ENCODE results near the gene SLC35A2.
"Not testable (repeated sequence)": the region's sequence is repeated elsewhere in the genome, so short reads cannot be mapped to it uniquely, and the experiment has no call there.

Gene SLC35A2

DNA sequence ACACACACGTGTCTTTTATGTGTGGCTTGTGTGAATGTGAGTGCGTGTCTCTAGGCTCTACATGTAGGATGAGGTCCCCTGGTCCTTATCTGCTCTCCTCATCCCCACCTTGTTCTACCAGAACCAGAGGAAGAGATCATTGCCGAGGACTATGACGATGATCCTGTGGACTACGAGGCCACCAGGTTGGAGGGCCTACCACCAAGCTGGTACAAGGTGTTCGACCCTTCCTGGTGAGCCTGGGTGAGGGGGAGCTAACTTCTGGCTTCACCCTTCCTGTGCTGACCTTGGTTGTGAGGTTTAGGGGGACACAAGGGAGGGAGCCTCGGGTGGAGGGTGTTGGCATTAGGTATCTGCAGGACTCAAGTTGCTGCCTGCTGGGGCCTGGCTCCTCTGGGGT lies 10.4 kb downstream of the SLC35A2 start:
- FAIRE-seq = no peak

DNA sequence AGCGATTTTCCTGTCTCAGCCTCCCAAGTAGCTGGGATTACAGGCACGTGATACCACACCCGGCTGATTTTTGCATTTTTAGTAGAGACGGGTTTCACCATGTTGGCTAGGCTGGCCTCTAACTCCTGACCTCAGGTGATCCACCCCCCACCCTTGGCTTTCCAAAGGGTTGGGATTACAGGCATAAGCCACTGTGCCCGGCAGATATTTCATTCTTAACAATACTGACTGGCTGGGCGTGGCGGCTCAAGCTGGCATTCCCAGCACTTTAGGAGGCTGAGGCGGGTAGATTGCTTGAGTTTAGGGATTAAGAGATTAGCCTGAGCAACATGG lies 12.4 kb downstream of the SLC35A2 start:
- FAIRE-seq = no peak

DNA sequence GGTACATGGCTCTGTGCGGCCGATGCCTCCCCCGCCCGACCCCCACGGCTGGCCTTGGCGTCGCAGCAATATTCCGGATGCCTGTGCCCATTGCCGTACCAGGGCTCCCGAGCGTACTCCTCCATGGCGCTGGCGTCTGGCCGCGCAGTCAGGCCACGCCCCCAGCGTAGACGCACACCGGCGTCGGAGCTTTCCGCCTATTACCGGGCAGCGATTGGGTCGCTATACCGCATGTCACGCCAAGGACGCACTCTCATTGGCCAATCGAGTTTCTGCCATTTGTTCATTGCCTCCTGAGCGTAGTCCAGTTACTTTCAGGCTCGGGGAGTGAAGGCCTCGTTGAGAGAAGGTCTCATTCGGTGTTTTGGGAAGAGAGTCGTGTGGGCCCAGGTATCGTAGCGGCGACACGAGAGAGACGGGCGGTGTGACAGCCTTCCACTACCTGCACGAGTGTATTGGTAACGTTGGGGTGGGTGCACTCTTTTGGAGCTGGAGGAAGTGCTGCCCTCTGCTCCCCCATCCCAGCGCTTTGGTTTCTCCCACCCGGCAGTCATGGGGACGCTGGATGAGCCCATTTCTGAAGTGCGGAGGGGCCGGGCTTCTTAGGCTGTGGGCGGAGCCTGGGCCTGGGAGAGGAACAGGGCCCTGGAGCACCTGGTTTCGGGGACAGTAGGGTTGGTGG lies 13.7 kb downstream of the SLC35A2 start, which contains the start of the genes PQBP1 and TIMM17B:
Gene PQBP1 (plus strand): TSS at position 306 of the 682 bp plus-strand sequence. CDS start 580 bp downstream, outside the sequence.
Gene TIMM17B (minus strand): TSS at position 144 of the 682 bp plus-strand sequence. CDS start 19 bp downstream, at position 125.
- peak; percentile 79 for FAIRE-seq

DNA sequence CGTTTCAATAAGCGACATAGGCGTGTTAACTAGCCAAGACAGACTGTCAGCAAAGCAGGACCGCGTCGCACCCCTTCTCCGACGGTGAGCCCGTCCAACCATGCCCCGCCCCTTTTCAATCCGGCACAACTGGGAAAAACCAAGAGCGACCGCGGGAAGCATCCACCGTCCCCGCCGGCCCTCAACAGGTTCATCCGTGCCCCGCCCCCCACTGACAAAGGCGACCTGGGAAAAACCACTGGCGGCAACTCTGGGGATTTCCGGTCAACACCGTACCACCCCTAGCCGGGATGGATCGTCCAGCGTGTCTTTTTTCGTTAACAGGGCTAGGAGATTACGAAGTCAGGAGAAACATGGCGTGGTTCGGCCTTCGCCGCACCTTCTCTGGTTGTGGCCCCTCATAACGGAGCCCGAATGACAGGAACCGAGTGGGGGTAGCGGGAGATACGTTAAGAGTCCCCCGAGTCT lies 14.3 kb downstream of the SLC35A2 start:
- no peak for FAIRE-seq

DNA sequence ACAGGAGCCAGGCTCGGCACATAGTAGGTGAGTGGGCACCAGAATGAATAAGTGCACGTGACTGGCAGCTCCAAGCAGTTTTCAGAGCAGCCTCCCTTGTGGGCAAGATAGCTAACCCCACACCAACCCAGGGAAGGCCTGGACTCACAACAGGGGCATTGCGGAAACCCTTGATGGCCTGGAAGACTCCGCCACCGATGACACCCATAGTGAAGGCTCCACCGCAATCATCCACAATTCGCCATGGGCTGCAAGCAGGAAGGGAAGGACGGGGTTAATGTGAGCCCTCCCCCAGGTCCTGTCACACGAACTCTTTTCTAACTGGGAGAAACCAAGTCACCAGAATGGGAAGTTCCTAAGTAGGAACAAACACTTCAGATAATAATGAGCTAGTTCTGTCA lies 14.8 kb downstream of the SLC35A2 start:
- no peak for FAIRE-seq

DNA sequence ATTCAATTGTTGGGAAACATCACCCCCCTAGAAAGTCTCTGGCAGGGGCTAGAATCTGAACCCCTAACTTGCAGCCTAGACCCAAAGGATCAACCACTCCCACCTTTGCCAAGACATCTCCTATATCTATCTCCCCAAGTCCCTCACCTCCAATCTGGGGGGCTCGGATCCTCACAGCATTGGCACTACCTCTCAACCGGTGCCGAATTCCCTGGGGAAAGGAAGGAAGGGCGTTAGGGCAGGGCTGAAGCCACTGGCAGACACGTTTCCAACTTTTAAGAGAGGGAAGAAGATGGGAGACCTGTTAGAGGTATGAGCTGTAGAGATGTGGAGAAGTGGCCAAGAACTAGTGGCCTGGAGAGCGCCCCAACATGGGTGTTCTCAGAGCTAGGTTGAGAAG lies 16.6 kb downstream of the SLC35A2 start:
- no peak for FAIRE-seq

DNA sequence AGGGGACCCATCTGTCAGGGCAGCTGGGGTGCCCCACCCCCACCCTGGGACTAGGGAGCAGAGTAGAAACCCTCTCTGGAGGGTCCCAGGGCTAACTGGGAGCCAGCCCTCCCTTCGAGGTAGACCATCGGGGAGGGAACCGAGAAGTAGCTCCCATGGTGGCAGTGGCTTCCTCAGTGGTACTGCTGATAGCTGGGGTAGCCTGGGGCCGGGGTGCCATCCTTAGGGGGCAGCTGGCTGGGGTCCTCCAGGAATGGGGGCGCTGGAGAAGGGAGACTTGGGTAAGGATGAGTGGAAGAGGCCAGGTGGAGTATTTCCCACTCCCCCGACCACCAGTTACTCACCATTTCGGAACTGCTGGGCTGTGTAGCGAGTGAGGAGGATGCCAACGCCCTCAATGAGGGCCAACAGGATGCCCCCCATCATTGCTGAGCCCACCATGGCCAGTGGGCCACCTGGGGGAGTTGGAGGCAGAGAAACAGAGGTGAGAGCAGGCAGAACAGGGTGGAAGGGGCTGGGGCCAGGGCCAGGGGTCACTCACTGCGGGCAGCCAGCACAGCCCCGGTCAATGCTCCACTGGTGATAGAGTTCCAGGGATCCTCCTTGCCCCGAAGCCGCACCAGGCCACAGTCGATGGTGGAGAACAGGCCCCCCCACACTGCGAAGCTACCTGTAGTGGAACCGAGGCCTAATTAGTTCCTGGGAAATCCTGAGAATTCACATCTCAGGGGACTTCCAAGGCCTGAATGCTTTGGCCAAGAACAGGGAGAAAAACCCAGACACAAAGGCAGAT lies 17.7 kb downstream of the SLC35A2 start:
- no peak for FAIRE-seq

DNA sequence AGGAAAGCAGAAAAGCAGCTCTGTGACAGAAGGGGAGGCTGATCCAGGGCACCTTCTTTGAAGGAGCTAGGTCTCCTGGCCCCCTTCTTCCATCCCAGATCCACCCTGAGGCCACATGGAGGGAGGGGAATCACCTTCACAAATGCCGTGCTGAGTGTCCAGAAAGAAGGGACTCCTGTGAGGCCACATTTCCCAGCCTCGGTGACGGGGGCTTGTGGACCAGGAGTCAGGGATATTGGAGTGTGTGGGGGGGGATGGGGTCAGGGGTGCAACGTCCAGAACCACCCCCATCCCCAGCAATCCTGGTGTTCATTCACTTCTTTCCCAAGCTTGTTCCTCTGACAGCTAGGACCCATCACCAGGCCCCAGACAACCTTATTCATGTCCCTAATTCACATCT lies 18.6 kb downstream of the SLC35A2 start:
- no peak for FAIRE-seq

DNA sequence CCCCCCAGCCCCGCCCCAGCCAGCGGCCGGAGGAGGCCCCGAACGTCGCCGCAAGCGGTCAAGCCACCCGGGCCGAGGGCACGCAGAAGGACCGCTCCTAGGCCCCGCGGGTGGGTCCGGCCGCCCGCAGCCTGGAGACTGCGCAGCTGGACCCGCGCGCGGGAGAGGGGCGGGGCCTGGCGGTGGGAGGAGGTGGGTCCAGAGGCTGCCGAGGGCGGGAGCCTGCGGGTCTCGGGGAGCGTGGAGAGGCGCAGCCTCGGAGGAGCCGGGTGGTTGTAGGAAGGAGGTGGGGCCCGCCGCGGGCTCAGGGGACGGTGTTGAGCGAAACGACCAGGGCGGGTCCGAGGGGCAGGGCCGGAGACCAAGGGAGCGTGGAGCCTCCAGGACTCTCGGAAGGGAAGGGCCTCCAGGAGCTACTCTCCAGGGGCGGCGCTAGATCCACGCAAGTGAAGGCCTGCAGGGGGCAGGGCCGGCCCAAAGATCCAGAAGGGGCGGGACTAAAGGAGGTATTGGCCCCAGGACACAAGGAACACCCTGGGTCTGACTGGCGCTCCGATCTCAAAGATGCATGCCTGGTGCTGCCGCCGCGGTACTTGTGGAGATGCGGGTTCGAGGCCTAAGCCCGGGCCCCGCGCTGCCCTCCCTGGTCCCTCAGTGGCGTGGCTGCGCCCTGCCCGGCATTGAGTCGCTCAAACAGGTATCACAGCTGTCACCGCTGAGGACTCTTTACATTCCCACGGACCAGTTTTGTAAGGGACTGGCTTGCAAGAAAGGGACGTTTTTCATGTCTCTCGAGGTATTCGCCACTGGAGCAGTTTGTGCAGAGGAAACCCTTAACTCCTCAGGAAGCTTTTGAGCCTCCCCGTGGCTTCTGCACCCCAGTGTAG lies 19.8 kb downstream of the SLC35A2 start:
- no peak for FAIRE-seq

DNA sequence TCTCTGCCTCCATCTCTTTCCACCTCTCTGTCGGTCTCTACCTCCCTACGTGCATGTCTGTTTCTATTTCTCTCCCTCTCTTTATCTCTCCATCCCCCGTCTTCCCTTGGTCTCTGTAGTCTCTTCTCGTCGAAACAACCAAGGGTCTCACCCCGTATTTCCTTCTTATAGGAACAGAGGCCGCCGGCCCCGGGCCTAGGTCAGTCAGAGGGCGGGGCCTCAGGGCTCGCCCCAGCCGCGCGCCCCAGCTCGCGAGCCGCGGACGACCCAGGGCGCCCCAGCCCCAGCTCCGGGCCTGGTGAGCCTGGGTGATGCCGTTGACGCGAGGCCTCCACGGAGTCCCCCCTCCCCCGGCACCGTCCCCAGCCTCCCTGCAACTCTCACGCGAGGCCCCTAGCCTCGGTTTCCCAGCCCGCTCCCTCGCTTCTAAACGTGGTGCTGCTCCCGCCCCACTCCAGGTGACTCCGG lies 20.5 kb downstream of the SLC35A2 start:
- FAIRE-seq = no peak

DNA sequence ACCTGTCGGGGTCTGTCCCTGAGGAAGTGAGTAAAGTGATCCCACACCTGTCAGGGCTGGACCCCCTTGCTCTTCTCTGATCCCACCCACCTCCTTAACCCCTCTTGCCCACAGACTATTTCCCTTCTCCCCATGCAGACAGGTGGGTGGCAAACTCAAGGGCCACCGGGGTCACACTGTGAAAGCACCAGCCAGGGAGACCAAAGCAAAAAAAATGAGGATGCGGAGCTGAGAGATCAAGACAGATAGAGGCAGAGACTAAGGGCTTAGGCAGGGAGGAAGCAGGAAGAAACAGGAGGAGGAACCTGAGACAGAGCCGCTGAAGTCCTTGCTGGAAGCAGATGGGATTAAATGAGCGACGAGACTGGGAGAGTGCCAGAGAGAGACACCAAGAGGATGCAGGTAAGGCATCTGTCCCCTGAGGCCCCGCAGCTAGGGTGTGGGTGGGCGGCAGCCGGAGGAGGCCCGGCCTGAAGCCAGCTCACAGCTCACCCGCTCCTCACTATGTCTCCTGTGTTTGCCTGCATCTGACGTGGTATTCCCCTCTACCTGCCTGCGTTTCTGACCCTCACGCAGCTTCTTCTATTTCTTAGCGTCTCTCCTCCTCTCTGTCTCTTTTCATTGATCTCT lies 21.0 kb downstream of the SLC35A2 start:
- FAIRE-seq = no peak

DNA sequence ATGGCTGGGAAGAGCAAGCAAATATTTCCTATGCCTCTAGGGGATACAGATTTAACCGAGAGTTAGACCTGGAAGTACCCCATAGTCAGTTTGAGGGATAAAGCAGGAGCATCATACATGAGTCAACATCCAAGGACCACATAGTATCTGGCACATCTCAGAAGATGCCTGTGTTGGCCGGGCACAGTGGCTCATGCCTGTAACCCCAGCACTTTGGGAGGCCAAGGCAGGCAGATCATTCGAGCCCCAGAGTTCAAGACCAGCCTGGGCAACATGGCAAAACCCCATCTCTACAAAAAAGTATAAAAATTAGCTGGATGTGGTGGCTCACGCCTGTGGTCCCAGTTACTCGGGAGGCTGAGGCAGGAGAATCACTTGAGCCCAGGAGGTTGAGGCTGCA lies 24.9 kb downstream of the SLC35A2 start:
- FAIRE-seq = not testable (repeated sequence)

DNA sequence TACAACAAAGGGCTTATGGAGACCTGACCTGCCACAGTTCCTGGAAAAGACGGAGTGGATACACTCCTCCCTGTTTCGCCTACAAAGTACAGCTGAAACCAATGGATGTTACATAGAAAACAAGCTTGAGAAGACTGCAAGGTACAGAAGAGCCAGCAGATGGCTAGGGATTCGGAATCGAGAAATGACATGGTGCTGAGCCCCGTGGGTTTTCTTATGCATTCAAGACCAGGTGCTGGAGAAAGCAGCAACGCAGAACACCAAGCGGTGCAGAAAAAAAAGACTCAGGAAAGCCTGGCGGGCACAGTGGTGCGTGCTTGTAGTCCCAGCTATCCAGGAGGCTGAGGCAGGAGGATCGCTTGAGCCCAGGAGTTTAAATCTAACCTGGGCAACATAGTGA lies 27.7 kb downstream of the SLC35A2 start:
- no peak for FAIRE-seq

DNA sequence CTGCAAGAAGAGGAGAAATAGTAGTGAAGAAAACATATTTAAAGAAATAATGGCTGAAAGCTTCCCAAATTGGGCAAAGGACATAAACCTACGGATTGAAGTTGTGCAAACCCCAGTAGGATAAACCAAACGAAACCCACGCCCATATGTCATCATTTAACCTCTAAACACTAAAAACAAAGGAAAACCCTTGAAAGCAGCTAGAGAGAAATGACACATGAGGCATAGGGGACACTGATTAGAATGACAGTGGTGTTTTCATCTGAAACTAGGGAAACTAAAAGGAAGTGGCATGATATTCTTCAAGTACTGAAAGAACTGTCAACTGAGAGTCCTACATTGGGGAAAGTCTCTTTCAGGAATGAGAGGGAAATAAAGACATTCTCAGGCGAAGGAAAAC lies 34.5 kb downstream of the SLC35A2 start:
- FAIRE-seq = not testable (repeated sequence)

DNA sequence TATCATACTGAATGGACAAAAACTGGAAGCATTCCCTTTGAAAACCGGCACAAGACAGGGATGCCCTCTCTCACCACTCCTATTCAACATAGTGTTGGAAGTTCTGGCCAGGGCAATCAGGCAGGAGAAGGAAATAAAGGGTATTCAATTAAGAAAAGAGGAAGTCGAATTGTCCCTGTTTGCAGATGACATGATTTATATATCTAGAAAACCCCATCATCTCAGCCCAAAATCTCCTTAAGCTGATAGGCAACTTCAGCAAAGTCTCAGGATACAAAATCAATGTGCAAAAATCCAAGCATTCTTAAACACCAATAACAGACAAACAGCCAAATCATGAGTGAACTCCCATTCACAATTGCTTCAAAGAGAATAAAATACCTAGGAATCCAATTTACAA lies 39.4 kb downstream of the SLC35A2 start:
- FAIRE-seq = not testable (repeated sequence)

DNA sequence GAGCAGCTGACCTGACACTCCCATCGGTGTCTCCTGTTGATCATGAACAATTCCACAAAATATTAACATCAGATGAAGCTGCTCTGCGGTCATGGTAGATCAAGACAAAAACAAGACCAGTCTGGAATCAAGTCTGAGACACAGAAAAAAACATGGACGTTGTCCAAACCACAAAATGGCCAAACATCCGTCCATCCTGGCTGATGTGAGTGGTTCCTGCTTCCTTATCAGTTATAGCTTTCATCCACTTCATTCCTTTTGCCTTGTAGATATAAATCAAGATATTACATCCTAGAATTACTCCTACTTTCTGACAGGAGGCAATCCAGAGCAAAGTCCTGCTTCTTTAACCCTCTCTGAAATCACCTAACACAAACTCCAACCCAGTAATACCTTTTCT lies 47.2 kb downstream of the SLC35A2 start:
- FAIRE-seq = no peak

DNA sequence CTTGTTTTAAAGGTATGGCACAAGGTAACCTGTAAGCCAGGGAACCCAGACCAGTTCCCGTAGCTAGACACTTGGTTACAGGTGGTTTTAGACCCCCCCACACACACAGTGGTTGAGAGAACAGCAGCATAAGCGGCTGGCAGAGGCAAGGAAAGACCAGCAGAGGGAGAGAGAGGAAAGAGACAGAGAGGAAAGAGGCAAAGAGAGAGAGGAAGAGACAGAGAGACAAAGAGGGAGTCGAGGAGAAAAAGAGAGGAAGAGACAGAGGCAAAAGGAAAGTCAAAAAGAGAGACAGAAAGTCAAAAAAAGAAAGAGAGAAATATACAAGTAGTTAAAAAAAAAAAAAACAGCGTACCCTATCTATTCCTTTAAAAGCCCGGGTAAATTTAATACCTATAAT lies 56.5 kb downstream of the SLC35A2 start:
- FAIRE-seq = no peak

DNA sequence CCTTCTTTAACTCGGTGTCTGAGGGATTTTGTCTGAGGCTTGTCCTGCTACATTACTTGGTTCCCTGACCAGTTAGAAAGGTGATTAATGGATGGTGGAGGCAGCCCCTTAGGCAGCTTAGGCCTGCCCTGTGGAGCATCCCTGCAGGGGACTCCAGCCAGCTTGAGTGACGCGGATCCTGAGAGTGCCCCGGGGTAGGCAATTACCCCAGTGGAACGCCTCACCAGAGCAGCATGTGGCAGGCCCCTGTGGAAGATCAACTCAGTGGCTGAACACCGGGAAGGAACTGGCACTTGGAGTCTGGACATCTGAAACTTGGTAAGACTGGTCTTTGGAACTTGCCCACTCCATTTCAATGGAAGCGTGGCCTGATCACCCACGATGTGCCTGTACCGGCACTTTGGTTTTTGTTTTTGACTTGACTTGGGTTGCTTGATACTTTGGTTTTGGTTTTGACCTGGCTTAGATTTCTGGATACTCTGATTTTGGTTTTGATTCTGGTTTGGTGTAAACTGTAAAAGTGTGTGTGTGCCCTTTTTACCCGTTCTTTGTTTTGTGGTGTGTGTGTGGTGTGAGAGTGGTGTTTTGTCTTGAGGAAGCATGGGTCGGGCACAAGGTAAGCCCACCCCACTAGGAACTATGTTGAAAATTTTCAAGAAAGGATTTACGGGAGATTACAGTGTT lies 57.2 kb downstream of the SLC35A2 start:
- not testable (repeated sequence) for FAIRE-seq

DNA sequence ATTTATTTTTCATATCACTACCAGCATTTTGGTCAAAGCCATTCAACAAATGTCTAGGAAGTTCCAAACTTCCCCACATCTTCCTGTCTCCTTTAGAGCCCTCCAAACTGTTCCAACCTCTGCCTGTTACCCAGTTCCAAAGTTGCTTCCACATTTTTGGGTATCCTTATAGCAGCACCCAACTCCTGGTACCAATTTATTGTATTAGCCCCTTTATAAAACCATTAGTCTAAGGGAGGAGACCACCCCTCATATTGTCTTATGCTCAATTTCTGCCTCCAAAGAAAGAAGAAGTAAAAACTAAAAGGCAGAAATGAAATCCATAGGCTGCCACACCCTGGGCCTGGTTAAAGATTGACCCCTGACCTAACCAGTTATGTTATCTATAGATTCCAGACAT lies 58.0 kb downstream of the SLC35A2 start:
- FAIRE-seq = not testable (repeated sequence)

Measured in TTC549 (cell line).